ENCODE measurements around the gene NDOR1.

NDOR1 gene

DNA sequence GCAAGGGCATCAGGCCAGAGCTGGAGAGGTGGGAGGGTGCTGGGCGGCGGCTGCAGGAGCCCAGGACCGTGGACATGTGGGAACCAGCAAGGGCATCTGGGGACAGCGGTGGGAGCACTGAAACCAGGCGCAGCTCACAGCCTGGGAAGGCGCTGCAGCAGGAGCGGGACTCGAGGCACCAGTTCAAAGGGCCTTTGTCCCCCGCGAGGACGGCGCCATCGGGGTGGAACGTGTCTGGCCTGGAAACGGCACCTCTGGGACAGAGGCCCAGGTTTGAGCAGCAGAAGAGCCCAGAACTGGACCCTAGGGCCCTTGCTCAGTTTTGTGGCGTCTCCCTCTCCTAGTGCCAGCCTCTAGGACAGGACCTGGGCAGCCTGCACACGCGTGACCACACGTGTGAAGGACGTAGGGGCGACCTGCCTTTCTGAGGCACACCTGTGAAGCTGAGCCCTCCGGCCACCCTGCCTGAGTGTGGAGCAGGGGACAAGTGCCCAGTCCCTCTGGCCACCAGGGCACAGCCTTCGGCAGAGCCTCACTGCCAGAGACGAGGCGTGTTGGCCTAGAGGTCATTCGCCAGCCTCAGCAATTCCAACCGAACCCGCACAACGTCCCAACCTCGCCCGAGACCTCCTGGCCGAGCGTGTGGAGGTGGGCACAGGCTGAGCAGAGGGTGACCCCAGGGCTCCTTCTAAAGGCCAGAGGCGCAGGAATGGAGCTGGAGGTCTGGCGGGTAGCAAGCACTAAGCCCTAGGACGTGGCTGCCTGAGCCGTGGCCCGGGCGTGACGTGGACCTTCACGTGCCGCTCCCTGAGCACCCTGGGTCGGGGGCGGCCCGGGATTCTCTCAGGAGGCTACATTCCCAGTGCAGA, 31.5 kb upstream of the NDOR1 start:
- Histone ChIP-seq H3K79me1 (ENCODE audit: low read depth, low read length) (peaks cover 2% of the 10 kb centered on the region), H3K4me2 (ENCODE audit: insufficient read depth, low read length, poor library complexity, severe bottlenecking) (no peak overlapping the region), H4K91ac (ENCODE audit: low read depth, low read length, poor library complexity) (no peak overlapping the region), H3K4ac (ENCODE audit: low read length) (no peak overlapping the region), H2BK15ac (ENCODE audit: low read length) (peak overlapping the region; percentile 15), H2BK5ac (ENCODE audit: low read length) (no peak overlapping the region), H3K9me3 (replicated peaks in 1 of 2; ENCODE audit: control insufficient read depth in 2 of 2, insufficient read depth in 1 of 2, low read depth in 1 of 2, low read length in 2 of 2) (peaks cover 0 to 2% of the 10 kb centered on the region in 2 donors), H3K27ac (replicated peaks; ENCODE audit: low read length) (no peak overlapping the region), H3K18ac (ENCODE audit: low read length) (no peak overlapping the region), H3K27me3 (ENCODE audit: control insufficient read depth in 3 of 3, insufficient read depth in 3 of 3, low read depth in 1 of 3, low read length in 3 of 3) (peaks cover 6 to 43% (median 34%) of the 10 kb centered on the region in 3 experiments), H2AK5ac (ENCODE audit: low read depth, low read length) (peak overlapping the region; percentile 25), H3K4me3 (ENCODE audit: low read length in 2 of 2) (no peak overlapping the region), H3K9ac (ENCODE audit: low read depth, low read length, poor library complexity) (peak overlapping the region; percentile 24), H3K14ac (ENCODE audit: low read length) (no peak overlapping the region), H3K23ac (ENCODE audit: low read depth, low read length, poor library complexity) (peak overlapping the region; percentile 76), H2BK120ac (ENCODE audit: low read depth, low read length) (no peak overlapping the region), H4K8ac (ENCODE audit: low read depth, low read length) (no peak overlapping the region), H2AFZ (ENCODE audit: low read length) (no peak overlapping the region), H2BK12ac (ENCODE audit: low read length) (no peak overlapping the region), H3K36me3 (replicated peaks in 1 of 2; ENCODE audit: control insufficient read depth in 2 of 2, insufficient read depth in 2 of 2, low read length in 2 of 2) (peaks cover 3 to 10% of the 10 kb centered on the region in 2 donors), H3K4me1 (ENCODE audit: control insufficient read depth in 2 of 2, insufficient read depth in 1 of 2, low read depth in 1 of 2, low read length in 2 of 2) (peaks cover 6 to 7% of the 10 kb centered on the region in 2 donors)
- WGBS, 2 donors (ENCODE audit: extremely low coverage in 2 of 2, insufficient read length in 2 of 2, insufficient replicate concordance in 1 of 2): no CpG with 5 or more reads among the region's 45 CpGs
- DNase-seq (ENCODE audit: low spot score): no peak

DNA sequence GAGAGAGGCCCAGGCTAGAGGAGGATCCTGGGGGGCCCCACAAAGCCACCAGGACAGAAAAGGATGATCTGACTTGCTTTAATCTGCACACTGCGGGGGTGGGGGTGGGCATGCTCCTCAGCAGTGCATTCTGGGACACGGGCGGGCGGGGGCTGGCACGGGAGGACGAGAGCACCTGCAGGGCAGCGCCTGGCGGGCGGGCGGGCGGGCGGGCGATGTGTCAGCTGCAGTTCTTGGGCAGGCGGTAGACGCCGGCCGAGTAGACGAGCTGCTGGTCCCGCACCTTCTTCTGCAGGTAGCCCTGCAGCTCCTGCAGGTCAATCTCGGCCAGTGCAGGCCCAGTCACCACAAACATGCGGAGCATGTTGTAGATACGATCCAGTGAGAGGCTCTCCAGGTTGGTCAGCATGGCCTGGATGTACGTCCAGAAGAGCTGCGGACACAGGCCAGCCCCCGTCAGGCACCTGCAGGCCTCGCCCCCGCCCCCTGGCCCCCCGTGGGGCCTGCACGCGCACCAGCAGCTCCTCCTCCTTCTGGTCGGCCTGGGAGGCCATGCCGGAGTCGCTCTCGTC, 30.7 kb upstream of the NDOR1 start:
- peaks cover 3 to 17% of the 10 kb centered on the region in 2 donors for H3K36me3 ChIP-seq (replicated peaks in 1 of 2; ENCODE audit: control insufficient read depth in 2 of 2, insufficient read depth in 2 of 2, low read length in 2 of 2)
- no peak overlapping the region for H3K4me3 ChIP-seq (ENCODE audit: low read length in 2 of 2)
- H3K27me3 ChIP-seq (ENCODE audit: control insufficient read depth in 3 of 3, insufficient read depth in 3 of 3, low read depth in 1 of 3, low read length in 3 of 3): peaks cover 4 to 35% (median 28%) of the 10 kb centered on the region in 3 experiments
- H3K9me3 ChIP-seq (replicated peaks in 1 of 2; ENCODE audit: control insufficient read depth in 2 of 2, insufficient read depth in 1 of 2, low read depth in 1 of 2, low read length in 2 of 2): peaks cover 0 to 2% of the 10 kb centered on the region in 2 donors
- DNase-seq (ENCODE audit: low spot score): no peak
- no peak overlapping the region for H3K27ac ChIP-seq (replicated peaks; ENCODE audit: low read length)
- no peak overlapping the region for H2AFZ ChIP-seq (ENCODE audit: low read length)
- peaks cover 2% of the 10 kb centered on the region for H3K79me1 ChIP-seq (ENCODE audit: low read depth, low read length)
- H2BK5ac ChIP-seq (ENCODE audit: low read length): no peak overlapping the region
- H3K23ac ChIP-seq (ENCODE audit: low read depth, low read length, poor library complexity): no peak overlapping the region
- no peak overlapping the region for H3K4me2 ChIP-seq (ENCODE audit: insufficient read depth, low read length, poor library complexity, severe bottlenecking)
- H2BK120ac ChIP-seq (ENCODE audit: low read depth, low read length): no peak overlapping the region
- H3K4me1 ChIP-seq (ENCODE audit: control insufficient read depth in 2 of 2, insufficient read depth in 1 of 2, low read depth in 1 of 2, low read length in 2 of 2): peaks cover 0 to 7% of the 10 kb centered on the region in 2 donors
- peak overlapping the region; percentile 70 for H3K9ac ChIP-seq (ENCODE audit: low read depth, low read length, poor library complexity)
- H3K4ac ChIP-seq (ENCODE audit: low read length): no peak overlapping the region
- no peak overlapping the region for H2AK5ac ChIP-seq (ENCODE audit: low read depth, low read length)
- H2BK12ac ChIP-seq (ENCODE audit: low read length): peak overlapping the region; percentile 41
- H3K14ac ChIP-seq (ENCODE audit: low read length): peak overlapping the region; percentile 21
- H4K8ac ChIP-seq (ENCODE audit: low read depth, low read length): no peak overlapping the region
- H2BK15ac ChIP-seq (ENCODE audit: low read length): no peak overlapping the region
- no CpG with 5 or more reads among the region's 34 CpGs for WGBS, 2 donors (ENCODE audit: extremely low coverage in 2 of 2, insufficient read length in 2 of 2, insufficient replicate concordance in 1 of 2)
- H4K91ac ChIP-seq (ENCODE audit: low read depth, low read length, poor library complexity): no peak overlapping the region
- peak overlapping the region; percentile 87 for H3K18ac ChIP-seq (ENCODE audit: low read length)

DNA sequence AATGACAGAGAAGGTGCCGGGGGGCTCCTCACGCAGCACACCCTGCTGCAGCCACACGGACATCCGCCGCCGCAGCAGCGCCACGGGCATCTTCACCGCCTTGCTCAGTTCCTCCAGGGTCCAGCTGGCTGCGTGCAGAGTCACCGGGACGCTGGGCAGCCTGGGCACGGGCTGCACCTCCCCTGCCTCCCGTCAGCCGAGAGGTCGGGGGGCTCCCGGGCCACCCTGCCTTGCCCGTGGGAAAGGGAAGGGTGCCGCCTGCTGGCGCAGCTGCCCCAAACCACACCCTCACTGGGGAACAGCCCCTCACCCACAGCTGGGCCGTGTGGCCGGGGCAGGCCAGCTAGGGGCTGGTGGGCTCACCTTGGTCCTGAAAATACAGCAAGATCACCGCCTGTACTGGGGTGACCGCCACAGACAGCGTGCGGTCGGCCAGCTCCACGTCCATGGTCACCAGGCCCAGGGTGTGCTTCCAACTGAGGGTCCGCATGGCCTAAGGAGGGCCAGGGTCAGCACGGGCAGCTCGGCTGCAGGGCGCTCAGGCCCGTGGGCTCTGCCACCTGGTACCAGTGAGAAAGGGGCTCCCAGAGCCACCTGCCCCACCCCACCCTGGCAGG, 30.0 kb upstream of the NDOR1 start:
- H3K4me3 ChIP-seq (ENCODE audit: low read length in 2 of 2): no peak overlapping the region
- peak overlapping the region; percentile 70 for H3K9ac ChIP-seq (ENCODE audit: low read depth, low read length, poor library complexity)
- H3K18ac ChIP-seq (ENCODE audit: low read length): peak overlapping the region; percentile 87
- WGBS, 2 donors (ENCODE audit: extremely low coverage in 2 of 2, insufficient read length in 2 of 2, insufficient replicate concordance in 1 of 2): no CpG with 5 or more reads among the region's 33 CpGs
- peaks cover 0 to 29% (median 21%) of the 10 kb centered on the region in 3 experiments for H3K27me3 ChIP-seq (ENCODE audit: control insufficient read depth in 3 of 3, insufficient read depth in 3 of 3, low read depth in 1 of 3, low read length in 3 of 3)
- H2BK120ac ChIP-seq (ENCODE audit: low read depth, low read length): no peak overlapping the region
- peak overlapping the region; percentile 82 for H4K8ac ChIP-seq (ENCODE audit: low read depth, low read length)
- H4K91ac ChIP-seq (ENCODE audit: low read depth, low read length, poor library complexity): no peak overlapping the region
- no peak overlapping the region for H2BK15ac ChIP-seq (ENCODE audit: low read length)
- peak overlapping the region; percentile 66 for H2BK5ac ChIP-seq (ENCODE audit: low read length)
- peak overlapping the region; percentile 92 for H3K23ac ChIP-seq (ENCODE audit: low read depth, low read length, poor library complexity)
- no peak overlapping the region for H2AFZ ChIP-seq (ENCODE audit: low read length)
- H2AK5ac ChIP-seq (ENCODE audit: low read depth, low read length): no peak overlapping the region
- no peak for DNase-seq (ENCODE audit: low spot score)
- peaks cover 0 to 5% of the 10 kb centered on the region in 2 donors for H3K4me1 ChIP-seq (ENCODE audit: control insufficient read depth in 2 of 2, insufficient read depth in 1 of 2, low read depth in 1 of 2, low read length in 2 of 2)
- peaks cover 2% of the 10 kb centered on the region for H3K79me1 ChIP-seq (ENCODE audit: low read depth, low read length)
- H3K4me2 ChIP-seq (ENCODE audit: insufficient read depth, low read length, poor library complexity, severe bottlenecking): no peak overlapping the region
- H3K36me3 ChIP-seq (replicated peaks in 1 of 2; ENCODE audit: control insufficient read depth in 2 of 2, insufficient read depth in 2 of 2, low read length in 2 of 2): peaks cover 4 to 23% of the 10 kb centered on the region in 2 donors
- H3K9me3 ChIP-seq (replicated peaks in 1 of 2; ENCODE audit: control insufficient read depth in 2 of 2, insufficient read depth in 1 of 2, low read depth in 1 of 2, low read length in 2 of 2): no peaks in the 10 kb centered on the region
- H2BK12ac ChIP-seq (ENCODE audit: low read length): peak overlapping the region; percentile 73
- H3K14ac ChIP-seq (ENCODE audit: low read length): peak overlapping the region; percentile 21
- H3K27ac ChIP-seq (replicated peaks; ENCODE audit: low read length): no peak overlapping the region
- H3K4ac ChIP-seq (ENCODE audit: low read length): no peak overlapping the region

Data from neuronal stem cell (in vitro differentiated cells).